Adrenal gland (tissue), 5 donors: ENCODE measurements around the gene EPOP.

ENCODE experiments used
- CTCF ChIP-seq, 6 experiments: fragments of 450-650 bp in 4 of 6; fragments of 200-600 bp in 2 of 6; sonication (generic) in 1 of 6; IDR thresholded peaks; 1 replicate in 5 of 6; 2 replicates in 1 of 6; pipeline versions ENCODE4 v1.5.1 to v1.8.0; 2016 to 2021; ENCODE audit warnings: antibody characterized with exemption in 6 of 6, mild to moderate bottlenecking in 2 of 6, moderate library complexity in 1 of 6
- POLR2A ChIP-seq, 2 donors: fragments of 450-650 bp; IDR thresholded peaks; one replicate each; pipeline ENCODE4 v1.6.1; 2017; ENCODE audit warnings: antibody characterized with exemption in 2 of 2, mild to moderate bottlenecking in 2 of 2, moderate library complexity in 1 of 2
- donor health status: DM: no; HTN: no; CAD: no.

- TF ChIP-seq CTCF (IDR thresholded peaks at IDR 0.05), result no peak
- TF ChIP-seq POLR2A (IDR thresholded peaks at IDR 0.05), result no peak
These were observed 2.6 kb downstream of the EPOP start for GRCh38 chr17:38671939-38672720.
